Measurements from ENCODE around the gene PLPP3.

DNA sequence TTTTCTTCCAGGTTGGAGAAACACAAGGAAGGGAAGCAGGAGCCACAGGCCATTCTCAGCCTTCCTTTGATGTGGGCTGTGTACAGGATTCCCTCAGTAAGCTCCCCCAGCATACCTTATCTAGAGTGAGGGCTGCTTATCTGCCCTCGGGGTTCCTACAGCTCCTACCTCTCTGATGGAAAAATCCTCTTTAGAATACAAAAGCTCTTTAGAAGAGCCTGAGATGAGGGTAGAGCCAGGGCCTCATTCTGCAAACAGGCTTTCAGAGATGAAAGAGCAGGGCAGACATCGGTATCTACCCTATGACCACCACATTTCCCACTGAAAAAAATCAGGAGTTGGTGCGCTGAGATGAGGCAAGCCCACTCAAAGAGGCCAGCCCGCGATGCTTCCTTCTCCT is 85.1 kb downstream of the PLPP3 start:
- TF ChIP-seq, protein P1, sequence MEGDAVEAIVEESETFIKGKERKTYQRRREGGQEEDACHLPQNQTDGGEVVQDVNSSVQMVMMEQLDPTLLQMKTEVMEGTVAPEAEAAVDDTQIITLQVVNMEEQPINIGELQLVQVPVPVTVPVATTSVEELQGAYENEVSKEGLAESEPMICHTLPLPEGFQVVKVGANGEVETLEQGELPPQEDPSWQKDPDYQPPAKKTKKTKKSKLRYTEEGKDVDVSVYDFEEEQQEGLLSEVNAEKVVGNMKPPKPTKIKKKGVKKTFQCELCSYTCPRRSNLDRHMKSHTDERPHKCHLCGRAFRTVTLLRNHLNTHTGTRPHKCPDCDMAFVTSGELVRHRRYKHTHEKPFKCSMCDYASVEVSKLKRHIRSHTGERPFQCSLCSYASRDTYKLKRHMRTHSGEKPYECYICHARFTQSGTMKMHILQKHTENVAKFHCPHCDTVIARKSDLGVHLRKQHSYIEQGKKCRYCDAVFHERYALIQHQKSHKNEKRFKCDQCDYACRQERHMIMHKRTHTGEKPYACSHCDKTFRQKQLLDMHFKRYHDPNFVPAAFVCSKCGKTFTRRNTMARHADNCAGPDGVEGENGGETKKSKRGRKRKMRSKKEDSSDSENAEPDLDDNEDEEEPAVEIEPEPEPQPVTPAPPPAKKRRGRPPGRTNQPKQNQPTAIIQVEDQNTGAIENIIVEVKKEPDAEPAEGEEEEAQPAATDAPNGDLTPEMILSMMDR (IDR thresholded peaks at IDR 0.05), result no peak
- no peak for TF ChIP-seq POLR2A (IDR thresholded peaks at IDR 0.05)

All from lower leg skin (tissue), 3 donors.